DOHH2 (cell line): ENCODE data around the gene MAP4K2.

Experiments
- EZH2phosphoT487 ChIP-seq: fragments of 200-600 bp; sonication (generic); IDR thresholded peaks from 2 replicates; pipeline ENCODE4 v1.6.1; 2017; ENCODE audit warnings: borderline replicate concordance, mild to moderate bottlenecking, antibody characterized with exemption, low read length, moderate library complexity, mixed read lengths
- TF ChIP-seq, protein P1 (sequence below): fragments of 200-600 bp; sonication (generic); IDR thresholded peaks from one replicate; pipeline ENCODE4 v1.5.1; 2014; ENCODE audit warnings: antibody characterized with exemption, mild to moderate bottlenecking, low read depth, low read length; ENCODE audit not compliant: poor library complexity, severe bottlenecking

DNA sequence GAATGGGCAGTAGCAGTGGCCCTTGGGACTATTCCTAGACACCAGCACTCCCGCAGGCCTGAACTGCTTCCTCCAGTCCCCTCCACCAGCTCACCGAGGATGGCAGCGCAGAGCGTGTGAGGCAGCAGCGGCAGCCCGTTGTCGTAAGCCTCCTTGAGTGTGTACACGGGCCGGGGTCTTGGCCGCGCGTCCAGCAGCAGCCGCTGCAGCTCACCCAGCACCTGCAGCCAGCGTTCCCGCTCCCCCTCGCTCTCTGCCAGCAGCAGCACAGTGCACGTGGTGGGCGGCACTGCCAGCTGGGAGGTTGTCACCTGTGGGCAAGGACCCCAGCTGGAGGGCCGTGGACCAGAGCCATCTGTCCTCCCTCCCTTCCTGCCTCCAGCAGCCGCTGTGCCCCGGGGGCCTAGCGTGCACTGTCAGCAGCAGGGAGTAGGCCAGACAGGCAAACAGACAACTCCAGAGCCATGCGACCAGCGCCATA, 28.4 kb upstream of the MAP4K2 start:
- TF ChIP-seq, protein P1, sequence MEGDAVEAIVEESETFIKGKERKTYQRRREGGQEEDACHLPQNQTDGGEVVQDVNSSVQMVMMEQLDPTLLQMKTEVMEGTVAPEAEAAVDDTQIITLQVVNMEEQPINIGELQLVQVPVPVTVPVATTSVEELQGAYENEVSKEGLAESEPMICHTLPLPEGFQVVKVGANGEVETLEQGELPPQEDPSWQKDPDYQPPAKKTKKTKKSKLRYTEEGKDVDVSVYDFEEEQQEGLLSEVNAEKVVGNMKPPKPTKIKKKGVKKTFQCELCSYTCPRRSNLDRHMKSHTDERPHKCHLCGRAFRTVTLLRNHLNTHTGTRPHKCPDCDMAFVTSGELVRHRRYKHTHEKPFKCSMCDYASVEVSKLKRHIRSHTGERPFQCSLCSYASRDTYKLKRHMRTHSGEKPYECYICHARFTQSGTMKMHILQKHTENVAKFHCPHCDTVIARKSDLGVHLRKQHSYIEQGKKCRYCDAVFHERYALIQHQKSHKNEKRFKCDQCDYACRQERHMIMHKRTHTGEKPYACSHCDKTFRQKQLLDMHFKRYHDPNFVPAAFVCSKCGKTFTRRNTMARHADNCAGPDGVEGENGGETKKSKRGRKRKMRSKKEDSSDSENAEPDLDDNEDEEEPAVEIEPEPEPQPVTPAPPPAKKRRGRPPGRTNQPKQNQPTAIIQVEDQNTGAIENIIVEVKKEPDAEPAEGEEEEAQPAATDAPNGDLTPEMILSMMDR = no peak
- TF ChIP-seq EZH2phosphoT487 = no peak
